ENCODE results near the gene DUSP2.

Gene DUSP2

GRCh38 chr2:96099861-96100798 lies 45.1 kb downstream of the DUSP2 start:
- DNase-seq: peak in 1 of 2 donors; percentile 12

- peak in 1 of 2 donors; percentile 9 for DNase-seq
Measured at GRCh38 chr2:96098900-96099590, 46.2 kb downstream of the DUSP2 start.

GRCh38 chr2:96097951-96098823 lies 47.1 kb downstream of the DUSP2 start:
- DNase-seq: peak in 1 of 2 donors; percentile 13

- no peak for DNase-seq
Measured at GRCh38 chr2:96097441-96097840, 47.8 kb downstream of the DUSP2 start.

GRCh38 chr2:96095116-96095636 lies 50.1 kb downstream of the DUSP2 start:
- no peak for DNase-seq

GRCh38 chr2:96093528-96093927 lies 51.7 kb downstream of the DUSP2 start:
- peak in 1 of 2 donors; percentile 6 for DNase-seq
